ENCODE results near the gene MMP8. TPM values are rescaled to one million over a fixed set of nuclear protein-coding genes. Genes with fewer than 3 reads are reported as not detected.
A peak's percentile ranks its signal among the peaks of the same experiment; 100 is the strongest.
"Not testable (repeated sequence)": the region's sequence is repeated elsewhere in the genome, so short reads cannot be mapped to it uniquely, and the experiment has no call there.

Gene MMP8
- total RNA-seq, 1 donor from 2014 or later, result not detected

GRCh38 chr11:102753267-102753666, 28.5 kb upstream of the MMP8 start:
- Mint-ChIP-seq H3K9me3 (peaks cover 14% of the 10 kb centered on the region), H3K4me1 (no peaks in the 10 kb centered on the region), H3K27ac (no peak overlapping the region), H3K4me3 (no peak overlapping the region), H3K36me3 (no peaks in the 10 kb centered on the region), H3K27me3 (ENCODE audit: low read depth) (no peaks in the 10 kb centered on the region)
- DNase-seq (ENCODE audit: low spot score in 2 of 2, unreplicated experiment in 2 of 2), result no peak
- TF ChIP-seq CTCF (IDR thresholded peaks at IDR 0.05; ENCODE audit: unreplicated experiment), result no peak

GRCh38 chr11:102751673-102752072, 26.9 kb upstream of the MMP8 start:
- TF ChIP-seq CTCF (IDR thresholded peaks at IDR 0.05; ENCODE audit: unreplicated experiment), result no peak
- no peak overlapping the region for H3K27ac Mint-ChIP-seq
- peaks cover 24% of the 10 kb centered on the region for H3K9me3 Mint-ChIP-seq
- H3K27me3 Mint-ChIP-seq (ENCODE audit: low read depth), result no peaks in the 10 kb centered on the region
- H3K4me1 Mint-ChIP-seq, result no peaks in the 10 kb centered on the region
- no peak for DNase-seq (ENCODE audit: low spot score in 2 of 2, unreplicated experiment in 2 of 2)
- H3K4me3 Mint-ChIP-seq, result no peak overlapping the region
- peaks cover 4% of the 10 kb centered on the region for H3K36me3 Mint-ChIP-seq

GRCh38 chr11:102749101-102749722, 24.5 kb upstream of the MMP8 start:
- no peaks in the 10 kb centered on the region for H3K4me1 Mint-ChIP-seq
- no peak overlapping the region for H3K4me3 Mint-ChIP-seq
- H3K9me3 Mint-ChIP-seq, result peaks cover 24% of the 10 kb centered on the region
- no peak for TF ChIP-seq CTCF (IDR thresholded peaks at IDR 0.05; ENCODE audit: unreplicated experiment)
- H3K27ac Mint-ChIP-seq, result no peak overlapping the region
- H3K36me3 Mint-ChIP-seq, result peaks cover 4% of the 10 kb centered on the region
- no peak for DNase-seq (ENCODE audit: low spot score in 2 of 2, unreplicated experiment in 2 of 2)
- H3K27me3 Mint-ChIP-seq (ENCODE audit: low read depth), result no peaks in the 10 kb centered on the region

- Mint-ChIP-seq H3K9me3 (peaks cover 24% of the 10 kb centered on the region), H3K4me3 (peak overlapping the region; percentile 57)
- H3K4me1 Mint-ChIP-seq; H3K27ac Mint-ChIP-seq; H3K36me3 Mint-ChIP-seq; H3K27me3 Mint-ChIP-seq (ENCODE audit: low read depth); DNase-seq (ENCODE audit: low spot score in 2 of 2, unreplicated experiment in 2 of 2): not testable (repeated sequence)
Measured at GRCh38 chr11:102746746-102747578, 22.2 kb upstream of the MMP8 start.

- Mint-ChIP-seq H3K27me3 (ENCODE audit: low read depth) (no peaks in the 10 kb centered on the region), H3K27ac (no peak overlapping the region), H3K4me1 (no peaks in the 10 kb centered on the region), H3K36me3 (peaks cover 2% of the 10 kb centered on the region), H3K9me3 (peaks cover 14% of the 10 kb centered on the region), H3K4me3 (no peak overlapping the region)
- no peak for DNase-seq (ENCODE audit: low spot score in 2 of 2, unreplicated experiment in 2 of 2)
- TF ChIP-seq CTCF (IDR thresholded peaks at IDR 0.05; ENCODE audit: unreplicated experiment), result no peak
Measured at GRCh38 chr11:102734650-102735049, 9.9 kb upstream of the MMP8 start.

- Mint-ChIP-seq H3K4me1 (no peaks in the 10 kb centered on the region), H3K9me3 (peaks cover 4% of the 10 kb centered on the region), H3K36me3 (peaks cover under 1% of the 10 kb centered on the region), H3K4me3 (no peak overlapping the region), H3K27ac (no peak overlapping the region), H3K27me3 (ENCODE audit: low read depth) (no peaks in the 10 kb centered on the region)
- TF ChIP-seq CTCF (IDR thresholded peaks at IDR 0.05; ENCODE audit: unreplicated experiment), result peak; percentile 53
- peak in 1 of 2 experiments; percentile 43 for DNase-seq (ENCODE audit: low spot score in 2 of 2, unreplicated experiment in 2 of 2)
Measured at GRCh38 chr11:102733232-102733875, 8.6 kb upstream of the MMP8 start.

- not testable (repeated sequence) for H3K36me3 Mint-ChIP-seq; H3K9me3 Mint-ChIP-seq; H3K4me1 Mint-ChIP-seq; H3K27ac Mint-ChIP-seq; H3K27me3 Mint-ChIP-seq (ENCODE audit: low read depth); H3K4me3 Mint-ChIP-seq; DNase-seq (ENCODE audit: low spot score in 2 of 2, unreplicated experiment in 2 of 2)
Measured at GRCh38 chr11:102730944-102731343, 6.2 kb upstream of the MMP8 start.

Data from mesothelial cell of epicardium (in vitro differentiated cells).